GM23248 (cell line): ENCODE data around the gene GMPR. TPM values are rescaled to one million over a fixed set of nuclear protein-coding genes. Genes with fewer than 3 reads are reported as not detected.

Experiments
- DNase-seq: peaks from one replicate; pipeline ENCODE4 v3.0.0-alpha.2; 2015
- H2AFZ ChIP-seq: fragments of 200-600 bp; sonication (generic); 2 replicates; pipeline ENCODE4 v1.6.1; 2016; ENCODE audit warnings: antibody characterized with exemption
- H3F3A ChIP-seq: fragments of 200-600 bp; sonication (generic); 2 replicates; pipeline ENCODE4 v1.6.1; 2016; ENCODE audit warnings: mild to moderate bottlenecking, antibody characterized with exemption, mixed run types; ENCODE audit not compliant: insufficient read depth
- H3K27ac ChIP-seq: fragments of 200-600 bp; sonication (generic); 2 replicates; pipeline ENCODE4 v1.5.1; 2016; ENCODE audit warnings: mild to moderate bottlenecking
- H3K27me3 ChIP-seq: fragments of 200-600 bp; sonication (generic); replicated peaks from 2 replicates; pipeline ENCODE4 v1.6.1; 2016; ENCODE audit warnings: mild to moderate bottlenecking; ENCODE audit not compliant: insufficient read depth
- H3K36me3 ChIP-seq: fragments of 200-600 bp; sonication (generic); 2 replicates; pipeline ENCODE4 v1.6.1; 2016; ENCODE audit warnings: low read depth, mild to moderate bottlenecking
- H3K4me1 ChIP-seq: fragments of 200-600 bp; sonication (generic); 2 replicates; pipeline ENCODE4 v1.6.1; 2016; ENCODE audit warnings: mild to moderate bottlenecking; ENCODE audit not compliant: insufficient read depth
- H3K4me2 ChIP-seq: fragments of 200-600 bp; sonication (generic); one replicate; pipeline ENCODE4 v1.6.1; 2016; ENCODE audit warnings: mild to moderate bottlenecking; ENCODE audit not compliant: unreplicated experiment
- H3K4me3 ChIP-seq: fragments of 200-600 bp; sonication (generic); 2 replicates; pipeline ENCODE4 v1.5.1; 2016; ENCODE audit warnings: mild to moderate bottlenecking
- H3K79me2 ChIP-seq: fragments of 200-600 bp; sonication (generic); 2 replicates; pipeline ENCODE4 v1.6.1; 2016; ENCODE audit warnings: mild to moderate bottlenecking; ENCODE audit not compliant: insufficient read depth
- H3K9ac ChIP-seq: fragments of 200-600 bp; sonication (generic); 2 replicates; pipeline ENCODE4 v1.6.1; 2016; ENCODE audit warnings: mild to moderate bottlenecking
- H3K9me2 ChIP-seq: fragments of 200-600 bp; sonication (generic); 2 replicates; pipeline ENCODE4 v1.6.1; 2016; ENCODE audit warnings: mixed run types, mild to moderate bottlenecking, moderate library complexity; ENCODE audit not compliant: insufficient read depth
- H3K9me3 ChIP-seq: fragments of 200-600 bp; sonication (generic); one replicate; pipeline ENCODE4 v1.6.1; 2017; ENCODE audit warnings: low read depth
- H4K20me1 ChIP-seq: fragments of 200-600 bp; sonication (generic); 2 replicates; pipeline ENCODE4 v1.6.0; 2016; ENCODE audit not compliant: insufficient read depth
- EZH2 ChIP-seq: fragments of 200-600 bp; sonication (generic); IDR thresholded peaks from 2 replicates; pipeline ENCODE4 v1.6.1; 2018; ENCODE audit warnings: antibody characterized with exemption, mild to moderate bottlenecking; ENCODE audit not compliant: insufficient read depth, poor library complexity, severe bottlenecking
- EZH2phosphoT487 ChIP-seq: fragments of 200-600 bp; sonication (generic); IDR thresholded peaks from 2 replicates; pipeline ENCODE4 v1.6.1; 2018; ENCODE audit warnings: antibody characterized with exemption, moderate library complexity, mild to moderate bottlenecking, low read depth; ENCODE audit not compliant: insufficient read depth
- WGBS, 2 experiments: methylation state at CpG; one replicate each; pipeline ENCODE4 v1.1.6; 2015 to 2017; ENCODE audit warnings: low lambda C conversion rate in 2 of 2, low coverage in 1 of 2; ENCODE audit errors: missing lambda C conversion rate in 2 of 2; 5-methylcytosine and 5-hydroxymethylcytosine counted together
- in situ Hi-C: fragments of 300-500 bp; cut with MboI; formaldehyde crosslinking; loops from 2 replicates; pipeline ENCODE4 v1.15.0; 2020
- polyA plus RNA-seq: library from polyadenylated mRNA; unstranded; fragments of >200 nt; fragmentation: Nextera tagmentation; extraction: Ambion mirVana; gene quantifications from 2 replicates; pipeline ENCODE4 v1.2.1, GENCODE V29; 2016
- total RNA-seq: library from RNA; depleted of rRNA; stranded (reverse); fragments of >200 nt; shearing (Covaris generic); gene quantifications from 2 replicates; pipeline ENCODE4 v1.2.3, GENCODE V29; 2014

Gene GMPR
- total and polyA plus RNA-seq, 2 experiments from 2014 or later = 2.2 to 2.3 TPM

DNA sequence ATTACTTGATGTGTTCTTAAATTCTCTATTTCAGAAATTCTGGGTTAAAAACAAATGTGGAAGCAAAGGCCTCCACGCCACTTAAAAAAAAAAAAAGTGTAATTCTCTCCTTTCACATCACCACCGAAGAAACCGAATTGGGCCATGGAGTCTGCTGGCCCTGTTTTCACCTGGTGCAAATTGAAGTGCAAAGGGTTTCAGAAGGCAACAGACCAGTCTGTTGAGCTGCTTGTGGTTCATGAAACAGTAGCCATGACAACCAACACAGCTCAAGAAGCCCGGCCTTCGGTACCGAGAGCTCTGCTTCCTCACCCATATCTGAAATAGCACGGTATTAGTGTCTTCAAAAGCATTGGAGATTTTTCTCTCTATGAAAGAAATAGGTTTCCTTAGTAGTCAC is 63.1 kb downstream of the GMPR start:
- no peak for DNase-seq
- no peak for TF ChIP-seq EZH2phosphoT487
- no peak for TF ChIP-seq EZH2
- Histone ChIP-seq H3K4me2 (no peak overlapping the region), H3K27me3 (no peaks in the 10 kb centered on the region), H3K36me3 (no peaks in the 10 kb centered on the region; the same call in 1 of the 2 replicates), H3K9me3 (no peaks in the 10 kb centered on the region), H3K4me3 (no peak overlapping the region), H3K4me1 (no peaks in the 10 kb centered on the region), H3K9ac (no peak overlapping the region), H3F3A (no peaks in the 10 kb centered on the region), H2AFZ (no peak overlapping the region), H4K20me1 (no peaks in the 10 kb centered on the region), H3K9me2 (no peaks in the 10 kb centered on the region), H3K79me2 (no peaks in the 10 kb centered on the region), H3K27ac (no peak overlapping the region)
- in situ Hi-C loops = no loop called here
- WGBS, 2 experiments = 94% methylated on average over 7 of the region's 7 CpGs

DNA sequence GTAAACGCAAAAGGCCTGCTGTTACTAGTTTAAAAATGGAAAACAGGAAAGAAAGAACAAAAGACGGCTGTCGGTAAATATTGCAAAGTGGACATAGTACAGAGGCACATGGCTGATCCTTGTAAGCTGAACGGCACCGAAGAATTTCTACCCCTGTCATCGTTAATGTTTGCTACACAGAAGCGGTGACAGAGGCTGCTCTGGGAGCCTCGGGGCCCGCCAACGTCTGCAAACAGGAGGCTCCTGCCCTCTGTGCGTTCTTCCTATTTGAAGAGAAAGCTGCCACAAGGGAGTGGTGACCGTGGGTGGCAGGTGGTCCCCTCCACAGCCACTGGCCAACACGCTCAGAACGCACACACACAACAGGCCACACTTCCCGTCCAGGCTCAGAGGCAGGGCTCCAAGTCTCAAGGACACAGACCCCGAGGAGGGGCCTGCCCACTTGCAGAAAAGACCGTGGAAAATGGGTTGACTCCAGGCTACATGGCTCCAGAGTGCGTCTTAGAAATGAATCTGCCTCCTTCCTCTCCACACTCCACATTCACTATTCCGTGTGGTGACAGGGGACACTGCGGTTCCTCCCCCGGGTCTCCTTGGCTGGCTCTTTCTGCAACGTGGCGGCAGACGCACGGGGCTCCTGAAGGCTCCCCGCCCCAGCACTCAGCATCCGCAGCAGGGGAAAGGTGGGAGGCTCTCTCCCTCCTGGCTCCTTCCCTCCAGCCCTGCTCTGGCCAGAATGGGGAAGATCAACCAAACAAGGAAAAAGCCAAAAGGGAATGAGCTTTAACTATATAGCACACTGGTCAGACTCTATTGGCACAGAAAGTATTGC is 64.5 kb downstream of the GMPR start:
- Histone ChIP-seq H3K9me3 (no peaks in the 10 kb centered on the region), H3K9me2 (no peaks in the 10 kb centered on the region), H3K4me1 (no peaks in the 10 kb centered on the region), H3K27me3 (no peaks in the 10 kb centered on the region), H3K4me3 (no peak overlapping the region), H2AFZ (no peak overlapping the region), H3F3A (no peaks in the 10 kb centered on the region), H3K4me2 (no peak overlapping the region), H3K9ac (no peak overlapping the region), H3K36me3 (no peaks in the 10 kb centered on the region; the same call in 1 of the 2 replicates), H4K20me1 (no peaks in the 10 kb centered on the region), H3K79me2 (no peaks in the 10 kb centered on the region), H3K27ac (no peak overlapping the region)
- 85 to 86% methylated on average over 27 of the region's 27 CpGs for WGBS, 2 experiments
- TF ChIP-seq EZH2phosphoT487 = no peak
- TF ChIP-seq EZH2 = no peak
- no peak for DNase-seq
- in situ Hi-C loops = no loop called here

DNA sequence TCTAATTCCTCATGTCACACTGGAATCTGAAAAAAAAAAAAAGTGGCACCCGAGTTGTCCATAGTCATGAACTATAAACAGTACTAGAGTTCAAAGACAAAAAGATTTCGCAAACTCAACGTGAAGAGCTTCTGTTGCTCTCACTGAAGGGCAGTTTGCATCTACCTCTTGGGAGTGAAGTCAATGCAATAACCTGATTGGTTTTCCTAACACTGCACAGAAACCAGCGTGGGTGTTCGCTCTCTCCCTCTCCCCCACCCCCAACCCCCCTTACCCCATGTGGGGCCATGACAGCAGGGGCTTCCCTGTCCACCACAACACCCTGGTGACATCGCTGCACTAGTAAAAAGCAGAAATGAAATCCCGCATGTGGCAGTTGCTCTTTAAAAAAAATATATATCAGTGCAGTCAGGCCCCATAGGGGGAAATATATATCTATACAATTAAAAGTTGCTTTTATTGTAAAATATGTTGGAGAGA is 66.9 kb downstream of the GMPR start:
- H3K79me2 ChIP-seq = no peaks in the 10 kb centered on the region
- H3K9ac ChIP-seq = no peak overlapping the region
- H2AFZ ChIP-seq = no peak overlapping the region
- H3K4me1 ChIP-seq = no peaks in the 10 kb centered on the region
- H3K27ac ChIP-seq = no peak overlapping the region
- H3K4me3 ChIP-seq = no peak overlapping the region
- H3F3A ChIP-seq = no peaks in the 10 kb centered on the region
- WGBS, 2 experiments = 80 to 85% methylated on average over 7 of the region's 7 CpGs
- no peak overlapping the region for H3K4me2 ChIP-seq
- no peaks in the 10 kb centered on the region; the same call in 1 of the 2 replicates for H3K36me3 ChIP-seq
- no peak for DNase-seq
- H3K9me2 ChIP-seq = no peaks in the 10 kb centered on the region
- no peaks in the 10 kb centered on the region for H4K20me1 ChIP-seq
- no peak for TF ChIP-seq EZH2phosphoT487
- no peak for TF ChIP-seq EZH2
- no peaks in the 10 kb centered on the region for H3K9me3 ChIP-seq
- H3K27me3 ChIP-seq = no peaks in the 10 kb centered on the region
- in situ Hi-C loops = no loop called here

DNA sequence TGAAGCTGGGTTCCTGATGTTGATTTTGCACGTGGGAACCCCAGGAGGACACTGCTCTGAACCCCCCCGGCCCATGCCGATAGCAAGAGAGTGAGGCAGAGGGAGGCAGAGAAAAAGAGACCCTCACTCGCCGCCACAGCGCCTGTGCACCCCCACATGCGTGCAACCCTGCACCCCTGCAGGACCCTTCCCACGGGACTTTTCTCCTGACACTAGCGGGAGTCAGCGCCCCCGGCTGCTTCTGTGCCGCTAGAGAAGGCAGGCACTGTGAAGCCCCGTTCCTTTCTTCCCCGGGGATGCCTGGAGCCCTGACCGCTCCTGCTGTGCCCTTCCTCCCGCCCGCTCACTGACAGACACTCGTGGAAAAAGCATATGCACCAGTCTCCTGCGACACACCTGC is 67.4 kb downstream of the GMPR start:
- no peaks in the 10 kb centered on the region for H3K4me1 ChIP-seq
- DNase-seq = no peak
- H3K27me3 ChIP-seq = no peaks in the 10 kb centered on the region
- H3K27ac ChIP-seq = no peak overlapping the region
- WGBS, 2 experiments = 80 to 81% methylated on average over 19 of the region's 19 CpGs
- H3K9me3 ChIP-seq = no peaks in the 10 kb centered on the region
- H3K9ac ChIP-seq = no peak overlapping the region
- no peak overlapping the region for H3K4me2 ChIP-seq
- H2AFZ ChIP-seq = no peak overlapping the region
- H3K79me2 ChIP-seq = no peaks in the 10 kb centered on the region
- no peaks in the 10 kb centered on the region; the same call in 1 of the 2 replicates for H3K36me3 ChIP-seq
- no peaks in the 10 kb centered on the region for H4K20me1 ChIP-seq
- no peaks in the 10 kb centered on the region for H3F3A ChIP-seq
- in situ Hi-C loops = no loop called here
- no peaks in the 10 kb centered on the region for H3K9me2 ChIP-seq
- no peak overlapping the region for H3K4me3 ChIP-seq
- TF ChIP-seq EZH2 = no peak
- no peak for TF ChIP-seq EZH2phosphoT487
